ENCODE data around the gene MCRS1. TPM values are rescaled to one million over a fixed set of nuclear protein-coding genes. Genes with fewer than 3 reads are reported as not detected.

The MCRS1 gene
- total RNA-seq, 2 experiments from 2014 or later: 49.8 to 52.7 TPM

DNA sequence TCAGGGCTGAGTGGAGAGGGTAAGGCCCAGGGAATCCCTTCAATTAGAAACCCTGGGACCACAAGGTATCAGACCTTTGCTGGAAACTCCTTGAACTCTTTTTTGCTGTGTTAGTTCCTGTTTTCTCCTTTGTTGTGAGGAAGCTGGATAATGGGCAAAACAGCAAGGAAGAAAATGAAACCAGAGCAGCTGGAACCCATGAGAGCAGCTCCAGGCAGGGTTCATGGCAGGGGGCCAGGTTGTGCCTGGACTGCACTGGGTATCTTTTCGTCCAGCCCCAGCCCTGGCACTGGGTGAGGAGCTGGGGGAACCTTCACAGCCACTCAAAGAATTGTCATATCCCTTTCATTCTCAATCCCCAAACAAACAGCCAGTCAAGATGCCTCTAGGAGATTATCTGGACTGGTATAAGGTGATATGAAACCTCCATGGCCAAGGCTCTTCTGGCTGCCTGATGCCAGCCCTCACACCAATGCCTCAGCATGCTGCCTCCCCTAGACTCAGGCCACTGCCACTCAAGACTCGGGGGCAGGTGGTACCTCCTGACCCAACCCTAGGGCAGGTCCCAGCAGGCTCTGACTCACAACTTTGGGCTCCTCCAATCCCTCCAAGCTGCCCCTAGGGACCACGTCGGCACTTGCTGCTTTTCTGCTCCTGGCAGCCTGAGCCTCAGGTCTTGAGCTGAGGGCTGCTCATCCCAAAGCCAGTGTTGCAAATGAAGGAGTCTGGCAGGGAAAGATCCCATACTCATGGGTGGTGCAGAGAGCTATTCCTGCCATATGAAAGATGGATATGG lies 21.0 kb upstream of the MCRS1 start:
- DNase-seq: no peak
- intact Hi-C loops (cut with micrococcal nuclease): no loop called here
- Mint-ChIP-seq H3K36me3 (ENCODE audit: low read depth) (peaks cover 18% of the 10 kb centered on the region), H3K9me3 (peaks cover 2% of the 10 kb centered on the region), H3K4me3 (no peak overlapping the region), H3K4me1 (ENCODE audit: low read depth) (no peaks in the 10 kb centered on the region), H3K27ac (no peak overlapping the region), H3K27me3 (ENCODE audit: low read depth) (no peaks in the 10 kb centered on the region)
- CTCF ChIA-PET: interaction anchor here (1.3 kb wide), 1 partner anchor 18 kb away, joined by 5 read pairs; no protein-coding TSS in a partner anchor

DNA sequence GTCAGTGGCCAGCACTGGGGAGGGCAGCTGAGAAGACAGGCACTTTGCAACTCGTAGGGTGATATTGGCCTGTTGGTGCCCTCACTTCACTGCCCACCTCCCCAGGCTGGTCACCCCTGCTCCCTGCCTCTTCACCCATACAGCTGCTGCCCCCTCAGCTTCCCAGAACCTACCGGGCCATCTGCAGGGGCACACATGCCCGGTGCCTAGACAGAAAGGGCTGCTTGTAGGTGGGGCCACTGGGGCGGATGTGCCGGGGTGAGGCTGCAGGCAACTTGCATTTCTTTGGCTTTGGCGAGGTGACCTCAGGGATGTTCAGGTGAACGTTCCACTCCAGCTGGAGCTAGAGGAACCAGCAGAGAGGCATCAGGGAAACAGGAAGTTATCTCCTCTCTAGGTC lies 20.3 kb upstream of the MCRS1 start:
- no peaks in the 10 kb centered on the region for H3K4me1 Mint-ChIP-seq (ENCODE audit: low read depth)
- no peak for DNase-seq
- H3K9me3 Mint-ChIP-seq: peaks cover 2% of the 10 kb centered on the region
- H3K27ac Mint-ChIP-seq: no peak overlapping the region
- intact Hi-C loops (cut with micrococcal nuclease): no loop called here
- peaks cover 18% of the 10 kb centered on the region for H3K36me3 Mint-ChIP-seq (ENCODE audit: low read depth)
- H3K4me3 Mint-ChIP-seq: no peak overlapping the region
- CTCF ChIA-PET: interaction anchor here (1.3 kb wide), 1 partner anchor 17 kb away, joined by 5 read pairs; no protein-coding TSS in a partner anchor
- H3K27me3 Mint-ChIP-seq (ENCODE audit: low read depth): no peaks in the 10 kb centered on the region

DNA sequence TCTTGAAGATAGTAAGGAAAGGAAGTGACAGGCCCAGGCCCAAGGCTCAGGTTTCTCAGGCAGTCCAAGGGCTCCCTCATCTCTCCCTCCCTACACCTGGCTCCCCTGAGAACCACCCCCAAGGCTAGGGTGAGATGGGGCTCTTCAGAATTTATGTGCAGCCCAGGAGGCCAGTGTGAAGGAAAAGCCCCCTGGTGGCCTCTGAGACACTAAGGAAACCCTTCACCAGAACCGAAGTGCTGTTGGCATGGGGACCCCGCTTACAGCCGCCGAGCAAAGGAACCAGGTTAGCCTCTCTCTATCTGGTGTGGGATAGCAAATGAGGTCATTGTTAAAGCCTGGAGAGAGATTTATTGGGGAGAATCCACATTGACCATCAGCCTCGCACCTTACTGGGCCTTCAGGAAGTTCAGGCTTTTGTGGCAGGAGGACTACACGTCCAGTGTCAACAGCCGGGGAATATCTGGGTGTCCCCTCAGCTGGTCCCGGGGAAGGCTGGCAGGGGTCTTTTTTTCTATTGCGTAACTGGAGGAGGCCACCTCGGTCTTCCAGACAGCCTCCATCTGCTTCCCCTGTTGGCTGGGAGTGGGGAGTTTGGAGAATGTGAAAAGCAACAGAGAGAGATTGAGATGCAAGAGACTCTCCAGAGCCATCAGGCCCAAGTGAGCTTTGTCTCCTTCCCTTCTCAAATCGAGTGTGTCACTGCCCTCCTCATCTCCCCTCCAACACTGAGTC lies 19.4 kb upstream of the MCRS1 start:
- CTCF ChIA-PET: no interaction called here
- Mint-ChIP-seq H3K27me3 (ENCODE audit: low read depth) (no peaks in the 10 kb centered on the region), H3K9me3 (peaks cover 2% of the 10 kb centered on the region), H3K27ac (no peak overlapping the region), H3K4me1 (ENCODE audit: low read depth) (no peaks in the 10 kb centered on the region), H3K4me3 (no peak overlapping the region), H3K36me3 (ENCODE audit: low read depth) (peaks cover 22% of the 10 kb centered on the region)
- DNase-seq: no peak
- intact Hi-C loops (cut with micrococcal nuclease): no loop called here

DNA sequence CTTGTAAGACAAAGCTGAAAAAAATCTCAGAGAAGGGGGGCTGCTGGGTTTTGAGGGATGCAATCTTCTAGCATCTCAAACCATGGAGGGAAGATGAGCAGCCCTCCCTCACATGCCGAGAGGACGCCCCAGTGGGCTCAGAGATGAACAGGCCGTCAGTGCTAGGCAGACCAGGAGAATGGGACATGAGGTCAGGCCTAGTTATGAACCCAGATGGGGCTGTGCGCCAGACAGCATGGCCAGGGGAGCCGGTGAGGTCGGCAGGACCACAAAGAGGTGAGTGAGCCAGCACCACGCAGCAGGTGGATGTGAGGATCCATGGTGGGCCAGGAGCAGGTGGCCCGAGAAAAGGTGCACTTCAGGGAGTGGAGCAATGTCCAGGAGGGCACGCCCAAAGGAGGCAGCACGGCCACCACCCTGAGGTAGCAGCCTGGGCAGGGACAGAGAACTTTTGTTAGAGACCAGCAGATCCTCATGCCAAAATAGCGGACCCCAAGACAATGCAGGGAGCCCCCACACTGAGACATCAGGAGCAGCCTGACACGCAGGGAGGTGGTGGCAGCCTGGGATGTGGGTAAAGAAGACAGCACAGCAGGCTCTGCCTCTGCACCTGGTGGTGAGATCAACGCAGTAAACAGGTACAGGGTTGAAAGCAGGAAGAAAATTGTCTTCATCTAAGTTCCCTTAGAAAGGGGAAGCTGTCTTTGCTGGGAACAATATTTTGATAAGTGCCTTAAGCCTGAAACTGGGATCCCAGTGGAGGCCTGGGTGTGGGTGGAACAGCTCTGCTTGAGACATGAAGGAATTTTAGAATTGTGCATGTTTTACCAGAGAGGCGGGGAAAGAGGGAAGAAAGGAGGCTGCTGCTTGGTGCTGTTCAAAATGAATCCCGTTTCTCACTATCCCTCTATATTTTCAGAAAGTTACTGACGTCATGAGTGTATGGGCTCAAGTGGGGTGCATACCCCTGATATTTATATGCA lies 17.8 kb upstream of the MCRS1 start:
- intact Hi-C loops (cut with micrococcal nuclease): no loop called here
- Mint-ChIP-seq H3K4me3 (no peak overlapping the region), H3K4me1 (ENCODE audit: low read depth) (peaks cover 10% of the 10 kb centered on the region), H3K9me3 (peaks cover 2% of the 10 kb centered on the region), H3K27me3 (ENCODE audit: low read depth) (no peaks in the 10 kb centered on the region), H3K27ac (no peak overlapping the region), H3K36me3 (ENCODE audit: low read depth) (peaks cover 16% of the 10 kb centered on the region)
- CTCF ChIA-PET: interaction anchor here (1.2 to 1.9 kb wide), 2 partner anchors 33 to 227 kb away, joined by 4 to 6 read pairs; no protein-coding TSS in a partner anchor
- no peak for DNase-seq

DNA sequence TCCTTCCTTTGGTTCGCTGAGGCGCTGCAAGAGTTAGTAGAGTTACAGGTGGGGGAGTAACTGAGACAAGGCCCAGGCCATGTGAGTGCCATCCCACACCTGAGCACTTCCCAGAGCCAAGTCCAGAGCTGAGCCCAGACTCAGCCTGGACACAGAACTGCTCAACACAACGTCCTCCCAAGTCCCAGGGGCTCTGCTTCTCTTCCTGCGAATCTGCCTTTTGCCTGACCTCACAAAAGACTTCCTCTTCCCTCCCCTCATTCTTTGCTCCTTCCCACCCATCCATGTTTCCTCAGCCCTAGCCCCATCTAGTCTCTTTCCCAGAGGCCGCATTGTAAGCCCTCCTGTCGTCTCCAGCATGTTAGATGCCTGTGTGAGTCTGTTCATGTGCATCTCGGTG lies 16.6 kb upstream of the MCRS1 start:
- CTCF ChIA-PET: interaction anchor here (1.1 to 1.9 kb wide), 3 partner anchors 31 to 226 kb away, joined by 3 to 6 read pairs (median 4); no protein-coding TSS in a partner anchor
- H3K4me1 Mint-ChIP-seq (ENCODE audit: low read depth): peaks cover 16% of the 10 kb centered on the region
- H3K9me3 Mint-ChIP-seq: no peaks in the 10 kb centered on the region
- H3K27ac Mint-ChIP-seq: no peak overlapping the region
- no peaks in the 10 kb centered on the region for H3K27me3 Mint-ChIP-seq (ENCODE audit: low read depth)
- peaks cover 10% of the 10 kb centered on the region for H3K36me3 Mint-ChIP-seq (ENCODE audit: low read depth)
- no peak for DNase-seq
- intact Hi-C loops (cut with micrococcal nuclease): loop anchor here (5.0 kb wide), 1 partner anchor 38 kb away; the partner anchor contains the start of gene PRPF40B
- no peak overlapping the region for H3K4me3 Mint-ChIP-seq

DNA sequence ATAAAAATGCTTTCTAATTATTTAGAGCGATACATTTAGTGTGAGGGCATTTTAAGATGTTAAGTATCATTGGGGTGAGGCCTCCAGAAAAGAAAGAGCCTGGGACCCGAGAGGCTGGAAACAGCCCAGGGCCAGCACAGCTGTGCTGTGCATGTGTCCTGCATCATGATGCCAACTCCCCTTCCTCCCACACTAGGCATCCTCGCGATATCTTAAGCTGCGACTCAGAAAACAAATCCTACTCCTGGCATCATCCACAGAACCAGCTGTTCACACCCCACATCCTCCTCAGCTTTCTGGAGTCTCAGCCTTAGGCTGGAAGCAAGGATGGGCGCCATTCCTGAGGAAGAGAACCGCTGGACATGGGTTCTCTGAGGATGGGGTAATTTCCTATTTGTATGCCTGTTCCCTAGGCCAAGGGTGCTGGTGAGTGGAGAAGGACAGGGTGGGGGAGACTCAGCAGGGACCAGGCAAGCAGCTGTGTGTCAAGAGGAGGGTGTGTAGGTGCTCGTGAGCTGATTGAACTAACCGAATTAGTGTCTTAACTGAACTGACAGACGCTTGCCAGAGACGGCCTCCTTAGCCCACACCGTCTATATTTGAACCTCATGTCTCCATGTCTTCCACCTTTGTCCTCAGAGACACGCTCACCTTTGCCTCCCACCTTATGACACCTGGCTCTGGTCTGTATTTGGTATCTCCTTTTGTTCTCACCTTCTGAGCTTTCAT lies 15.6 kb upstream of the MCRS1 start:
- Mint-ChIP-seq H3K27me3 (ENCODE audit: low read depth) (no peaks in the 10 kb centered on the region), H3K4me1 (ENCODE audit: low read depth) (peaks cover 16% of the 10 kb centered on the region), H3K4me3 (no peak overlapping the region), H3K27ac (no peak overlapping the region), H3K9me3 (no peaks in the 10 kb centered on the region), H3K36me3 (ENCODE audit: low read depth) (peaks cover 10% of the 10 kb centered on the region)
- CTCF ChIA-PET: interaction anchor here (0.9 to 5.5 kb wide), 5 partner anchors 13 to 225 kb away, joined by 3 to 49 read pairs (median 4); no protein-coding TSS in a partner anchor
- no peak for DNase-seq
- intact Hi-C loops (cut with micrococcal nuclease): loop anchor here (5.0 kb wide), 1 partner anchor 39 kb away; the partner anchor contains the start of gene PRPF40B

DNA sequence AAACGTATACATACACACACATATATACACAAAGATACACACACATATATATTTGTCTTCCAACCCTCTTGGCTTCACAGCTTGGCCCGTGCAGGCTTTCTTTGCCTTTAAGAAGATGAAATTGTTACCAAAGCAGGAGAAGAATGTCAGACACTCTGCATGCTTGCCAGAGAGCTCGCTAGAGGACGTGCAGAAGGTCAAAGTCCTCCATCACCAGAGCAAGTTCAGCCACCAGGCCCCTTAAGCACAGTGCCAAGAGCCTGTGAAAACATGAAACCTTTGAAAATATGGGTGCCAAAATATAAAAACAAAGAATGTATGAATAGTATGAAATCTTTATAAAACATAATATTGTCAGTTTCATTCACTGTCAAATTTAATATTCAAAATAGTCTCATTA lies 14.9 kb upstream of the MCRS1 start:
- H3K4me3 Mint-ChIP-seq: no peak overlapping the region
- peaks cover 16% of the 10 kb centered on the region for H3K4me1 Mint-ChIP-seq (ENCODE audit: low read depth)
- intact Hi-C loops (cut with micrococcal nuclease): loop anchor here (5.0 kb wide), 1 partner anchor 39 kb away; the partner anchor contains the start of gene PRPF40B
- DNase-seq: no peak
- no peaks in the 10 kb centered on the region for H3K9me3 Mint-ChIP-seq
- CTCF ChIA-PET: interaction anchor here (0.6 to 5.5 kb wide), 3 partner anchors 12 to 364 kb away, joined by 3 to 49 read pairs (median 4); no protein-coding TSS in a partner anchor
- peaks cover 10% of the 10 kb centered on the region for H3K36me3 Mint-ChIP-seq (ENCODE audit: low read depth)
- H3K27ac Mint-ChIP-seq: no peak overlapping the region
- H3K27me3 Mint-ChIP-seq (ENCODE audit: low read depth): no peaks in the 10 kb centered on the region

DNA sequence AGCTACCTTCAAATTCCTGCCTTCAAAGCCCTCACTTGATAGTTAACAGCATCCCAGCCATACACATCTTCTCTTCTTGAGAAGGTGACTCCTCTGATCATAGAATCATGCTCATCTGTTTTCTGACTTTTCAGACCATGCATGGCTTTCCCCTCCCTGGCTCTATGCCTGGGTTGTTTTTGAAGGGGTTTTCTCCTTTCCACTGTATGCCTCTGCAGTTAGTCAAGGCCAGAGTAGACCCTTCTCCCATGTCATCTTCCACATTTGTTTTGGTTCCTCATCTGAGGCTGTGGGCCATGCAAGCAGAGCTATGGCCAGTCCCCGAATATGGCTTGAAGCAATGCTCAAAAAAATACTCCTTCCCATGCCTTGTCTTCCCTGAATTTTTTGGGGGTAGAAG lies 14.3 kb upstream of the MCRS1 start:
- DNase-seq: no peak
- intact Hi-C loops (cut with micrococcal nuclease): loop anchor here (5.0 kb wide), 1 partner anchor 40 kb away; the partner anchor contains the start of gene PRPF40B
- CTCF ChIA-PET: interaction anchor here (0.6 to 5.5 kb wide), 6 partner anchors 11 to 363 kb away, joined by 3 to 49 read pairs (median 6); no protein-coding TSS in a partner anchor
- no peaks in the 10 kb centered on the region for H3K9me3 Mint-ChIP-seq
- peaks cover 16% of the 10 kb centered on the region for H3K4me1 Mint-ChIP-seq (ENCODE audit: low read depth)
- no peak overlapping the region for H3K4me3 Mint-ChIP-seq
- H3K36me3 Mint-ChIP-seq (ENCODE audit: low read depth): peaks cover 8% of the 10 kb centered on the region
- H3K27ac Mint-ChIP-seq: no peak overlapping the region
- H3K27me3 Mint-ChIP-seq (ENCODE audit: low read depth): no peaks in the 10 kb centered on the region

DNA sequence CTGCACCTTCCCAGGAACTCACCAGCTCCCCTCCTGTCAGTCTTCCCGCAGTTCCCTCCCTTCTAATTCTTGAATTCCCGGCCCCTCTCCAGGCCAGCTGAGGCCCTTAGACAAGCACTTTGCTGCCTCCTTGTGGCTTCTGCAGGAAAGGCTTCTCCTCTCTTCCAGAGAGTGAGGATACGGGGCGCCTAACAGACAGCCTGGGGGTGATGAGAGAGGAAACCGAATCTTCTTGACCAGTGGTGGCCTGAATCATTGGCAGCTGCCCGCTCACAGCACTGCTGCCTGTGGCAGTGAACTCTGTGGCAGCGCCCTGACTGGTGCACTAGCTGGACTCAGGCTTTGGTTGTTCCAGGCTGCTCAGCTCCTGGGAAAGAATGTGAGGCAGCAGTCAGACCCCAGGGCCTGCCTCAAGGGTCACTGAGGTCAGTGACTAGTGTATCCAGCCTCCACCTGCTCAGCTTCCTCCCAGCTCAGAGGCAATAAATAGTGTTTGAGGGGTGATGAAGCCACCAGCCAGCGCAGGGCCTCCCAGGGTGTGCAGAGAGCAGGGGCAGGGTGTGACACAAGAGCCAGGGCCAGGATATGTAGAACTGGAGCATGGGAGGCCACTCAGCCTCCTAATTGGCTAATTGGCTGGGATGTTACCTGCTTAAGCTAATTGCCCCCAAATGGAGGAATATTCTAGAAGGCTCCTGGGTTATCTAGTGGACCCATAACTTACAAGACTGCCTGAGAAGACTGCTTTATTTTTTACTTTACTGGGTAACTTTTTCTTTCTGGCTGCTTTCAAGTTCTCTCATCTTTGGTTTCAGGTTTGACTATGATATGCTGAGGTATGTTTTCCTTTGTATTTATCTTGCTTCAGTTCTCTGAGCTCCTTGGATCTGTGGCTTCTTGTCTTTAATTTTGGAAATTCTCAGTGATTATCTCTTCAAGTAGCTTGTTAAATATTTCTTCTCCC lies 12.9 kb upstream of the MCRS1 start:
- Mint-ChIP-seq H3K4me1 (ENCODE audit: low read depth) (peaks cover 16% of the 10 kb centered on the region), H3K4me3 (no peak overlapping the region), H3K36me3 (ENCODE audit: low read depth) (peaks cover 4% of the 10 kb centered on the region), H3K27ac (no peak overlapping the region), H3K9me3 (no peaks in the 10 kb centered on the region), H3K27me3 (ENCODE audit: low read depth) (no peaks in the 10 kb centered on the region)
- intact Hi-C loops (cut with micrococcal nuclease): loop anchor here (1.0 to 5.0 kb wide), 3 partner anchors 28 to 223 kb away; partner anchors contain the start of gene PRPF40B
- CTCF ChIA-PET: interaction anchor here (0.6 to 5.5 kb wide), 24 partner anchors 10 to 564 kb away, joined by 3 to 49 read pairs (median 3); partner anchors contain the start of genes PRPF40B and PRPH
- peak; percentile 69 for DNase-seq

DNA sequence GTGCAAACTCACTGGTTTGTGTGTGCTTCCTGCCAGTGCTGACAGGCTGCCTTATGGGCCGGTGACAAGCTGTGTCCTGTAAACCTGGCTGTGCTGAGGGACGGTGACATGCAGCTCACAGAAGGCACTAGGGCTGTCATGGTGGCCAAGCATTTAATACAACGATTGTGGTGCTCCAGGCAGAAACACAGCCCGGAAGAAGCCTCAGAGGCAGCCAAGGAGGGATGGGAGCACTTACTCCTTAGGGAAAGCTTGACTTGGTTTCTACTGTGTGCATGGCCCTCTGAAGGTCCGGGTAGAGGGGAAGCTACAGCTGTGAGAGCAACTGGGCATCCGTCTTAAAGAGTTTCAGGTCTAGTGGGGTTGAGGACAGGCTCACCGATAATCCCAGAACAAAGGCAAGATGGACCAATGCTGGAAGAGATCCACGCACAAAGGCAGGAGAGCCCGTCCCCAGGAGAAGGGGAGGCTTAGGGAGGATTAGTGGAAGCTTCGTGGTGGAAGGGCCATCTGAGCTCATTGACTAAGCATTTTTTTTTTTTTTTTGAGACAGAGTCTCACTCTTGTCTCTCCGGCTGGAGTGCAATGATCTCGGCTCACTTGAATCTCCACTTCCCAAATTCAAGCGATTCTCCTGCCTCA lies 10.7 kb upstream of the MCRS1 start:
- Mint-ChIP-seq H3K4me3 (no peak overlapping the region), H3K9me3 (no peaks in the 10 kb centered on the region), H3K27ac (no peak overlapping the region), H3K27me3 (ENCODE audit: low read depth) (no peaks in the 10 kb centered on the region), H3K4me1 (ENCODE audit: low read depth) (peaks cover 16% of the 10 kb centered on the region), H3K36me3 (ENCODE audit: low read depth) (peaks cover 9% of the 10 kb centered on the region)
- CTCF ChIA-PET: interaction anchor here (0.8 to 5.5 kb wide), 5 partner anchors 12 to 284 kb away, joined by 3 to 49 read pairs (median 4); no protein-coding TSS in a partner anchor
- no peak for DNase-seq
- intact Hi-C loops (cut with micrococcal nuclease): no loop called here
